Ishikawa (cell line): ENCODE measurements around the gene CMPK2.

Source experiments
- CEBPB ChIP-seq: IDR thresholded peaks from 2 replicates; pipeline ENCODE4 v1.6.1; 2012
- CREB1 ChIP-seq: IDR thresholded peaks from 2 replicates; pipeline ENCODE4 v1.6.1; 2012; ENCODE audit warnings: low read depth
- EGR1 ChIP-seq: IDR thresholded peaks from 2 replicates; pipeline ENCODE4 v1.6.1; 2012
- EP300 ChIP-seq: IDR thresholded peaks from 2 replicates; pipeline ENCODE4 v1.6.1; 2012; ENCODE audit warnings: borderline replicate concordance
- FOXM1 ChIP-seq: IDR thresholded peaks from 2 replicates; pipeline ENCODE4 v1.6.1; 2012; ENCODE audit warnings: low read depth, borderline replicate concordance
- MAX ChIP-seq: IDR thresholded peaks from 2 replicates; pipeline ENCODE4 v1.6.1; 2012
- NFIC ChIP-seq: IDR thresholded peaks from 2 replicates; pipeline ENCODE4 v1.6.1; 2012
- RAD21 ChIP-seq: IDR thresholded peaks from 2 replicates; pipeline ENCODE4 v1.6.1; 2012; ENCODE audit warnings: low read depth
- REST ChIP-seq: IDR thresholded peaks from 2 replicates; pipeline ENCODE4 v1.6.1; 2012; ENCODE audit warnings: low read depth, mild to moderate bottlenecking
- TAF1 ChIP-seq: IDR thresholded peaks from 2 replicates; pipeline ENCODE4 v1.6.1; 2012; ENCODE audit warnings: low read depth, mild to moderate bottlenecking
- TCF12 ChIP-seq: IDR thresholded peaks from 2 replicates; pipeline ENCODE4 v1.6.1; 2012; ENCODE audit warnings: low read depth
- TEAD4 ChIP-seq: IDR thresholded peaks from 2 replicates; pipeline ENCODE4 v1.6.1; 2012
- USF1 ChIP-seq: IDR thresholded peaks from 2 replicates; pipeline ENCODE4 v1.6.1; 2012
- YY1 ChIP-seq: IDR thresholded peaks from 2 replicates; pipeline ENCODE4 v1.6.1; 2012; ENCODE audit warnings: low read depth
- ZBTB7A ChIP-seq: IDR thresholded peaks from 2 replicates; pipeline ENCODE4 v1.6.1; 2012; ENCODE audit warnings: low read depth

Gene CMPK2

GRCh38 chr2:6865346-6866274 lies at the start of gene CMPK2:
TSS of gene CMPK2 (minus strand) at chr2:6865907. CDS start at chr2:6865696, 211 bp downstream.
- peak; percentile 82 for TF ChIP-seq MAX
- TF ChIP-seq REST: no peak

- TF ChIP-seq CEBPB (no peak), MAX (no peak), USF1 (no peak), ZBTB7A (no peak), EGR1 (no peak), TEAD4 (no peak), RAD21 (no peak), NFIC (no peak), FOXM1 (no peak), REST (no peak), CREB1 (no peak)
Observed at GRCh38 chr2:6915399-6915798, 49.7 kb upstream of the CMPK2 start.

- TF ChIP-seq MAX (no peak), FOXM1 (no peak), TCF12 (no peak), RAD21 (no peak), TAF1 (no peak), ZBTB7A (no peak), NFIC (peak; percentile 60), REST (no peak), EGR1 (no peak)
Observed at GRCh38 chr2:6914828-6915227, 49.1 kb upstream of the CMPK2 start.

- TF ChIP-seq CREB1 (no peak), YY1 (no peak), TCF12 (no peak), ZBTB7A (no peak), CEBPB (no peak), EP300 (no peak), TEAD4 (no peak), TAF1 (no peak), FOXM1 (no peak), NFIC (no peak), EGR1 (no peak), MAX (no peak), REST (no peak), RAD21 (no peak), USF1 (no peak)
Observed at GRCh38 chr2:6913415-6914157, 47.9 kb upstream of the CMPK2 start.
